HEK293 (cell line): ENCODE data around the gene BCLAF1.

Experiments
- GLIS1 ChIP-seq: fragments of 450-650 bp; formaldehyde crosslinking; IDR thresholded peaks from 2 replicates; pipeline ENCODE4 v1.5.1; 2016; ENCODE audit warnings: missing biosample characterization, missing genetic modification characterization
- KLF9 ChIP-seq: fragments of 450-650 bp; formaldehyde crosslinking; IDR thresholded peaks from 2 replicates; pipeline ENCODE4 v1.5.1; 2016; ENCODE audit warnings: missing biosample characterization, missing genetic modification characterization, low read depth
- PRDM1 ChIP-seq: fragments of 450-650 bp; formaldehyde crosslinking; IDR thresholded peaks from 2 replicates; pipeline ENCODE4; 2016; ENCODE audit warnings: missing biosample characterization, missing genetic modification characterization
- REPIN1 ChIP-seq: fragments of 450-650 bp; formaldehyde crosslinking; IDR thresholded peaks from 2 replicates; pipeline ENCODE4 v1.5.1; 2017; ENCODE audit warnings: missing biosample characterization, missing genetic modification characterization, low read depth
- YY1 ChIP-seq: fragments of 450-650 bp; formaldehyde crosslinking; IDR thresholded peaks from 2 replicates; pipeline ENCODE4 v1.5.1; 2018; ENCODE audit warnings: missing biosample characterization, missing genetic modification characterization
- ZNF157 ChIP-seq: fragments of 450-650 bp; formaldehyde crosslinking; IDR thresholded peaks from 2 replicates; pipeline ENCODE4 v1.5.1; 2016; ENCODE audit warnings: missing biosample characterization, missing genetic modification characterization
- ZNF274 ChIP-seq, 2 experiments: fragments of 200-500 bp in 1 of 2; fragments of 450-650 bp in 1 of 2; sonication (Bioruptor generic) in 1 of 2; formaldehyde crosslinking in 1 of 2; IDR thresholded peaks; 2 replicates each; pipeline versions ENCODE4 v1.5.1 to v1.6.1; 2014 to 2016; ENCODE audit warnings: borderline replicate concordance in 1 of 2, inconsistent platforms in 1 of 2, low read length in 1 of 2, missing biosample characterization in 1 of 2, missing genetic modification characterization in 1 of 2
- ZNF529 ChIP-seq: fragments of 450-650 bp; formaldehyde crosslinking; IDR thresholded peaks from 2 replicates; pipeline ENCODE4 v1.5.1; 2017; ENCODE audit warnings: missing genetic modification characterization, missing biosample characterization; ENCODE audit not compliant: insufficient replicate concordance
- ZNF623 ChIP-seq: fragments of 450-650 bp; formaldehyde crosslinking; IDR thresholded peaks from 2 replicates; pipeline ENCODE4 v1.5.1; 2016; ENCODE audit warnings: missing biosample characterization, missing genetic modification characterization
- ZNF624 ChIP-seq: fragments of 450-650 bp; formaldehyde crosslinking; IDR thresholded peaks from 2 replicates; pipeline ENCODE4 v1.5.1; 2017; ENCODE audit warnings: missing biosample characterization, missing genetic modification characterization
- TF ChIP-seq, protein P1 (sequence below): fragments of 450-650 bp; formaldehyde crosslinking; IDR thresholded peaks from 2 replicates; pipeline ENCODE4 v1.5.1; 2016; ENCODE audit warnings: missing biosample characterization, missing genetic modification characterization
- TF ChIP-seq, protein P2 (sequence below): fragments of 450-650 bp; formaldehyde crosslinking; IDR thresholded peaks from 2 replicates; pipeline ENCODE4 v1.5.1; 2016; ENCODE audit warnings: missing biosample characterization, missing genetic modification characterization
- TF ChIP-seq, protein P3 (sequence below): sonication (generic); formaldehyde crosslinking; IDR thresholded peaks from 2 replicates; pipeline ENCODE4 v1.8.1; 2022; ENCODE audit warnings: mild to moderate bottlenecking, moderate library complexity, missing genetic modification reagents

DNA sequence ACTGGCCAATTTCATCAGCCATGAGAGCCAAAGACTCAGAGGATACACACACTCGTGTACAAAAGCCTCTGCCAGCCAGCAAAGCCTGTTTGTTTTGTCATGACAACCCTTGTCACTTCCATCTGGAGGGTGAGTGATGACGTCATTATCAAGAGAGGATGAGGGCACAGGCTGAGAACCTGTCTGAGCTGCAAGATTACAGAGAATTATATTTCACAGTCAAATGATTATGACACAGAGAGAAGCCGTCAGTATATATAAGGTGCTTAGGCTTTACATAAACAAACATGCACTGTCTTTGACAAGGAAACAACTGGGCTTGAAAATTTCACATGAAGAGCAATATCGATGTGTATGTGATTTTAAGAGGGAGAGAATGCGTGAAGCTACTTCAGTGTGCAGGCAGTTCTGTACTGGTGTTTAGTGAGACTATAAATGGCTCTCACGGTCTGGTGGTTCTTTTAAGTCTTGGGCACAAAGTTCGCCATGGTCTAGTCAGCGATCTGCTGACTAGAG, 36.5 kb upstream of the BCLAF1 start:
- TF ChIP-seq, protein P1, sequence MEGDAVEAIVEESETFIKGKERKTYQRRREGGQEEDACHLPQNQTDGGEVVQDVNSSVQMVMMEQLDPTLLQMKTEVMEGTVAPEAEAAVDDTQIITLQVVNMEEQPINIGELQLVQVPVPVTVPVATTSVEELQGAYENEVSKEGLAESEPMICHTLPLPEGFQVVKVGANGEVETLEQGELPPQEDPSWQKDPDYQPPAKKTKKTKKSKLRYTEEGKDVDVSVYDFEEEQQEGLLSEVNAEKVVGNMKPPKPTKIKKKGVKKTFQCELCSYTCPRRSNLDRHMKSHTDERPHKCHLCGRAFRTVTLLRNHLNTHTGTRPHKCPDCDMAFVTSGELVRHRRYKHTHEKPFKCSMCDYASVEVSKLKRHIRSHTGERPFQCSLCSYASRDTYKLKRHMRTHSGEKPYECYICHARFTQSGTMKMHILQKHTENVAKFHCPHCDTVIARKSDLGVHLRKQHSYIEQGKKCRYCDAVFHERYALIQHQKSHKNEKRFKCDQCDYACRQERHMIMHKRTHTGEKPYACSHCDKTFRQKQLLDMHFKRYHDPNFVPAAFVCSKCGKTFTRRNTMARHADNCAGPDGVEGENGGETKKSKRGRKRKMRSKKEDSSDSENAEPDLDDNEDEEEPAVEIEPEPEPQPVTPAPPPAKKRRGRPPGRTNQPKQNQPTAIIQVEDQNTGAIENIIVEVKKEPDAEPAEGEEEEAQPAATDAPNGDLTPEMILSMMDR (tag by site-specific recombination): no peak
- TF ChIP-seq PRDM1 (tag by site-specific recombination) (no peak), GLIS1 (no peak), ZNF274 (IDR thresholded peaks at IDR 0.05; ENCODE audit: low read length) (no peak), ZNF274 (tag by site-specific recombination; IDR thresholded peaks at IDR 0.05; ENCODE audit: borderline replicate concordance) (no peak), YY1 (tag by site-specific recombination) (no peak), KLF9 (no peak), REPIN1 (tag by site-specific recombination) (no peak), ZNF529 (tag by site-specific recombination) (no peak), ZNF157 (no peak), ZNF624 (tag by site-specific recombination) (no peak), ZNF623 (tag by site-specific recombination) (no peak)
- TF ChIP-seq, protein P2, sequence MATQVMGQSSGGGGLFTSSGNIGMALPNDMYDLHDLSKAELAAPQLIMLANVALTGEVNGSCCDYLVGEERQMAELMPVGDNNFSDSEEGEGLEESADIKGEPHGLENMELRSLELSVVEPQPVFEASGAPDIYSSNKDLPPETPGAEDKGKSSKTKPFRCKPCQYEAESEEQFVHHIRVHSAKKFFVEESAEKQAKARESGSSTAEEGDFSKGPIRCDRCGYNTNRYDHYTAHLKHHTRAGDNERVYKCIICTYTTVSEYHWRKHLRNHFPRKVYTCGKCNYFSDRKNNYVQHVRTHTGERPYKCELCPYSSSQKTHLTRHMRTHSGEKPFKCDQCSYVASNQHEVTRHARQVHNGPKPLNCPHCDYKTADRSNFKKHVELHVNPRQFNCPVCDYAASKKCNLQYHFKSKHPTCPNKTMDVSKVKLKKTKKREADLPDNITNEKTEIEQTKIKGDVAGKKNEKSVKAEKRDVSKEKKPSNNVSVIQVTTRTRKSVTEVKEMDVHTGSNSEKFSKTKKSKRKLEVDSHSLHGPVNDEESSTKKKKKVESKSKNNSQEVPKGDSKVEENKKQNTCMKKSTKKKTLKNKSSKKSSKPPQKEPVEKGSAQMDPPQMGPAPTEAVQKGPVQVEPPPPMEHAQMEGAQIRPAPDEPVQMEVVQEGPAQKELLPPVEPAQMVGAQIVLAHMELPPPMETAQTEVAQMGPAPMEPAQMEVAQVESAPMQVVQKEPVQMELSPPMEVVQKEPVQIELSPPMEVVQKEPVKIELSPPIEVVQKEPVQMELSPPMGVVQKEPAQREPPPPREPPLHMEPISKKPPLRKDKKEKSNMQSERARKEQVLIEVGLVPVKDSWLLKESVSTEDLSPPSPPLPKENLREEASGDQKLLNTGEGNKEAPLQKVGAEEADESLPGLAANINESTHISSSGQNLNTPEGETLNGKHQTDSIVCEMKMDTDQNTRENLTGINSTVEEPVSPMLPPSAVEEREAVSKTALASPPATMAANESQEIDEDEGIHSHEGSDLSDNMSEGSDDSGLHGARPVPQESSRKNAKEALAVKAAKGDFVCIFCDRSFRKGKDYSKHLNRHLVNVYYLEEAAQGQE (tag by site-specific recombination): no peak
- TF ChIP-seq, protein P3, sequence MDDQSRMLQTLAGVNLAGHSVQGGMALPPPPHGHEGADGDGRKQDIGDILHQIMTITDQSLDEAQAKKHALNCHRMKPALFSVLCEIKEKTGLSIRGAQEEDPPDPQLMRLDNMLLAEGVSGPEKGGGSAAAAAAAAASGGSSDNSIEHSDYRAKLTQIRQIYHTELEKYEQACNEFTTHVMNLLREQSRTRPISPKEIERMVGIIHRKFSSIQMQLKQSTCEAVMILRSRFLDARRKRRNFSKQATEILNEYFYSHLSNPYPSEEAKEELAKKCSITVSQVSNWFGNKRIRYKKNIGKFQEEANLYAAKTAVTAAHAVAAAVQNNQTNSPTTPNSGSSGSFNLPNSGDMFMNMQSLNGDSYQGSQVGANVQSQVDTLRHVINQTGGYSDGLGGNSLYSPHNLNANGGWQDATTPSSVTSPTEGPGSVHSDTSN: no peak
